Osteocyte (in vitro differentiated cells): ENCODE data around the gene DAP3. TPM values are rescaled to one million over a fixed set of nuclear protein-coding genes. Genes with fewer than 3 reads are reported as not detected.
"Not testable (repeated sequence)": the region's sequence is repeated elsewhere in the genome, so short reads cannot be mapped to it uniquely, and the experiment has no call there.

Experiments used
- DNase-seq: peaks from one replicate; pipeline ENCODE4 v3.0.0; 2021; ENCODE audit warnings: mixed read lengths; ENCODE audit not compliant: unreplicated experiment; ENCODE audit errors: extremely low spot score
- H3K27ac Mint-ChIP-seq: one replicate; pipeline ENCODE4 v1.8.0; 2021; ENCODE audit warnings: mild to moderate bottlenecking, mixed read lengths; ENCODE audit not compliant: unreplicated experiment
- H3K27me3 Mint-ChIP-seq: one replicate; pipeline ENCODE4 v1.8.0; 2021; ENCODE audit warnings: mixed read lengths; ENCODE audit not compliant: unreplicated experiment
- H3K36me3 Mint-ChIP-seq: one replicate; pipeline ENCODE4 v1.8.0; 2021; ENCODE audit warnings: mixed read lengths; ENCODE audit not compliant: unreplicated experiment
- H3K4me1 Mint-ChIP-seq: one replicate; pipeline ENCODE4 v1.8.0; 2021; ENCODE audit warnings: mixed read lengths; ENCODE audit not compliant: unreplicated experiment
- H3K4me3 Mint-ChIP-seq: one replicate; pipeline ENCODE4 v1.8.0; 2021; ENCODE audit warnings: mild to moderate bottlenecking, moderate library complexity, mixed read lengths; ENCODE audit not compliant: unreplicated experiment
- H3K9me3 Mint-ChIP-seq: one replicate; pipeline ENCODE4 v1.8.0; 2021; ENCODE audit warnings: mixed read lengths; ENCODE audit not compliant: unreplicated experiment
- CTCF ChIP-seq: fragments of 200-600 bp; sonication (generic); IDR thresholded peaks from 2 replicates; pipeline ENCODE4 v1.5.0; 2021; ENCODE audit warnings: antibody characterized with exemption, mild to moderate bottlenecking, moderate library complexity
- long read RNA-seq: library from polyadenylated mRNA; unstranded; transcript quantifications from one replicate; pipeline ENCODE4 v2.0.0, GENCODE V29; 2021
- total RNA-seq: library from RNA; stranded (reverse); gene quantifications from 2 replicates; pipeline ENCODE4 v1.2.1, GENCODE V29; 2021

Gene DAP3
- 78.0 and 85.2 TPM in 2 replicates for total RNA-seq
- long read RNA-seq, transcript DAP3-201 (13 exons, 1,649 nt), result minor isoform, 50 of 364 reads
- long read RNA-seq, transcript DAP3-203 (12 exons, 1,470 nt), result minor isoform, 12 of 364 reads
- long read RNA-seq, transcript DAP3-225 (12 exons, 1,894 nt), result minor isoform, 12 of 364 reads
- long read RNA-seq, transcript DAP3-202 (13 exons, 2,089 nt), result major isoform, 217 of 364 reads
- long read RNA-seq, partial matches to known transcripts, result 24 of 364 reads
- long read RNA-seq, other reads (novel, unspliced or antisense), result 47 of 364 reads

- H3K9me3 Mint-ChIP-seq, DNase-seq, H3K27me3 Mint-ChIP-seq: not testable (repeated sequence)
- peaks cover 20% of the 10 kb centered on the region for H3K36me3 Mint-ChIP-seq
- H3K4me3 Mint-ChIP-seq, result peak within 1 kb of the TSS; percentile 95
- peaks cover 32% of the 10 kb centered on the region for H3K4me1 Mint-ChIP-seq
- peak within 1 kb of the TSS; percentile 95 for H3K27ac Mint-ChIP-seq
These were observed at the start of gene DAP3 for GRCh38 chr1:155689081-155689607. Gene DAP3, plus strand, starts transcription at chr1:155689091. Its CDS starts 20,689 bp downstream, at chr1:155709780.

DNA sequence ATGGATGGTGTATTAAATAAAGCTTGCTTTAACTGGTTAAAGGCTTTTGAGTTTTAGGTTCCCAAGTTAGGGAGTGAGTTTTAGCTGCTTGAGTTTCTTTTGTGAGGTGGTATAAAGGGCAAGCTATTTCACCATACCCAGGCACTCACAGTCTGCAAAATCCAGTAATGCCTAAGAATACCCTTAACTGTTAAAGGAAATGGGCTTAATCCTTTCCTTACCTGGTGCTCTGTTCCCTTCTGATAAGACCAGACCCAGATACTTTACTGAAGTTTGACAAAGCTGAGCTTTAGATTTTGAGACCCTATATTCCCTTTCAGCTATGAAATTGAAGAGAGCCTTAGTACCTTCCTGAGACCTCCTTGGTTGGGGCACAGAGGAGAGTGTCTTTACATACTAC is 48.5 kb upstream of the DAP3 start:
- H3K9me3 Mint-ChIP-seq, result peaks cover 10% of the 10 kb centered on the region
- H3K4me3 Mint-ChIP-seq, result no peak overlapping the region
- no peak for DNase-seq
- H3K4me1 Mint-ChIP-seq, result peaks cover 4% of the 10 kb centered on the region
- no peaks in the 10 kb centered on the region for H3K27me3 Mint-ChIP-seq
- peaks cover 3% of the 10 kb centered on the region for H3K36me3 Mint-ChIP-seq
- no peak overlapping the region for H3K27ac Mint-ChIP-seq
- no peak for TF ChIP-seq CTCF

- not testable (repeated sequence) for H3K27ac Mint-ChIP-seq
These were observed 46.2 kb upstream of the DAP3 start for GRCh38 chr1:155642559-155643180.

GRCh38 chr1:155643230-155643629 is 45.7 kb upstream of the DAP3 start:
- Mint-ChIP-seq H3K4me1 (peaks cover 10% of the 10 kb centered on the region), H3K9me3 (peaks cover 10% of the 10 kb centered on the region), H3K4me3 (no peak overlapping the region), H3K36me3 (peaks cover 3% of the 10 kb centered on the region), H3K27ac (no peak overlapping the region), H3K27me3 (no peaks in the 10 kb centered on the region)
- TF ChIP-seq CTCF, result no peak
- no peak for DNase-seq

More at GRCh38 chr1:155642559-155643180, 46.2 kb upstream of the DAP3 start:
- not testable (repeated sequence) for DNase-seq, H3K4me1 Mint-ChIP-seq, H3K36me3 Mint-ChIP-seq, H3K27me3 Mint-ChIP-seq, H3K4me3 Mint-ChIP-seq, H3K9me3 Mint-ChIP-seq

DNA sequence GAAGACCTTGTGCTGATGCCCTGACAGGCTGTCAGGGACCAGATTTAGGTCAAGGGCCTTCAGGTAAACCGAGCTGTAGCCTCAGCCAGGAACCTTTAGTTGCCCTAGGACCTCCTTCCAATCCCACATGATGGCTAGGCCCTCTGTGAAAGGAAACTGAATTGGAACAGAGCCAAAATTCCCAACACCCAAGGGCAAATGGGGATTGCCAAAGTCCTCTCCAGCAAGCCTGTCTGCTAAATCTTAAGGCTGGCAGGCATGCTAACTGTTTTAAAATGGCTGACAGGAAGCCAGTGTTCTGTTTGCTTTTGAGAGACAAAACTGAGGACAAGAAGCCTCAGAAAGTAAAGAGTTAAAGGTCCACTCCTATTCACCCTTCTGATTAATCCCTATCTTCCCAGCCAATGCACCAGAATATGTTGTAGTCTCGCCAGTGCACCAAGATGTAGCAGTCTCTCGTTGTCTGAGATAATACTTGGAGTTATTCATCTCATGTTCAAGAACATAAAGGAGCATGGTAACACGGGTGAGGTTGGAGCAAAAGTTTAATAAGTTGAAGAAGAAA is 43.8 kb upstream of the DAP3 start:
- Mint-ChIP-seq H3K27me3 (no peaks in the 10 kb centered on the region), H3K9me3 (peaks cover 10% of the 10 kb centered on the region), H3K4me1 (peaks cover 17% of the 10 kb centered on the region), H3K36me3 (peaks cover 3% of the 10 kb centered on the region), H3K27ac (no peak overlapping the region), H3K4me3 (no peak overlapping the region)
- TF ChIP-seq CTCF, result no peak
- no peak for DNase-seq

- Mint-ChIP-seq H3K27ac (no peak overlapping the region), H3K36me3 (peaks cover 3% of the 10 kb centered on the region), H3K9me3 (peaks cover 10% of the 10 kb centered on the region), H3K27me3 (no peaks in the 10 kb centered on the region), H3K4me1 (peaks cover 17% of the 10 kb centered on the region), H3K4me3 (no peak overlapping the region)
- no peak for TF ChIP-seq CTCF
- DNase-seq, result no peak
These were observed 43.2 kb upstream of the DAP3 start for GRCh38 chr1:155645648-155646047.
